GM18868 (cell line): ENCODE results near the gene LPP.
A peak's percentile ranks its signal among the peaks of the same experiment; 100 is the strongest.

Source experiments
- ATAC-seq: cut with Tn5 transposase; IDR thresholded peaks from one replicate; pipeline ENCODE4 v1.9.1; 2021; ENCODE audit warnings: mild to moderate bottlenecking, moderate library complexity; ENCODE audit not compliant: unreplicated experiment

The LPP gene

GRCh38 chr3:188323067-188323842 is 169.3 kb downstream of the LPP start:
- no peak for ATAC-seq

GRCh38 chr3:188326111-188326510 is 172.2 kb downstream of the LPP start:
- ATAC-seq: no peak

DNA sequence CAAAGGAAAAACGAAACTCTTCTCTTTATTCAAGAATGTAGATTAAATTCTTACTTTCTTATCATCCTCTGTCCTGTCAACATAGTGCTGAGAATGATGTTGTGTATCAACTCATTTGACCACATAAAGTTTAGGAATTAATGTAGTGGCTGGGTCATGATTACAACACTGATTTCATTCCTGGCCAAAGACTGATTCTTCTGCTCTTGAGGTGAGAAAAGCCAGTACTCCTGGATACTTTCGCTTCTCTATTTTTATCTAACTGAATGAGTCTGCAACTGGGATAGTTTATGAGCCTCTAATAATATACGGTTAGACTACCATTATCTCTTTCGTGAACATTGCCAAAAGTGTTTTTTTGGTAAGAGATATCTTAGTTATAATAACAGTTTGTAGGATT is 173.0 kb downstream of the LPP start:
- no peak for ATAC-seq

DNA sequence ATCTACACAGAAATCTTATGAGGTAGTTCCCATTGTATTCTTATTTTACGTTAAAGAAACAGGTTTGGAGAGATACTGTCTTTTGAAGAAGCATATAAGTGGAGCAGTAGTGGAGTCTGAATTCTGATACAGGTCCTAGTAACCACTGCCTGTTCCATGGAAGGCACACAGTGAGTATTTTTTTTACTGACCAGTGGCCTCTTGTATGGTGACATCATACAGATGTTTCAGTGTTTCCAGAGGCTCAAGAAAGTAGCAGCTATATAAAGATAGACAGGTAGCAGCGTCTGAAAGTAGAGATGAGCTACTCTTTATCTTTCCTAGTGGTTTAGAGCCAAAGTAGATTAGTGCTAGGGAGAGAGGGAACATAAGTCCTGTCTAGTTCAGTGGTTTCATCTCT is 173.5 kb downstream of the LPP start:
- ATAC-seq: no peak

DNA sequence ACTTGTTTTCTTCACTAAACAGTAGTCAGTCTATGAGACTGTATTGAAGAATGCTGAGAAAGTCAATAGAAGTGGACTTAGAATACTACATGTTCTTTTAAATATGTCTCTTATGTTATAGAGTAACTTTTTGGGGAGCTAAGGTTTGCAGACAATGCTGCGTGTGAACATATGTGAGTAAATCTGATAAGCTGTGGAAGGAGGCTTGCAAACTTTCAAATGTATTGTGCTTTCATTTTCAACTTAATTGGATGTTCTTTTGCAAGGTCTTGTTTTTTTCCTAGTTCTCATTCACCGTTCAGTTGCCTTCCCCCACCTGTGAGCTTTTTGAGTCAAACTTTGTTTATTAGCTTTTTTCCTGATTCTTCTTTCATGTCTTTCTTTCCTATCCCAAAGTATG is 176.2 kb downstream of the LPP start:
- no peak for ATAC-seq

- ATAC-seq: no peak
Measured at GRCh38 chr3:188331166-188331565, 177.2 kb downstream of the LPP start.

- no peak for ATAC-seq
Measured at GRCh38 chr3:188332085-188332484, 178.1 kb downstream of the LPP start.

DNA sequence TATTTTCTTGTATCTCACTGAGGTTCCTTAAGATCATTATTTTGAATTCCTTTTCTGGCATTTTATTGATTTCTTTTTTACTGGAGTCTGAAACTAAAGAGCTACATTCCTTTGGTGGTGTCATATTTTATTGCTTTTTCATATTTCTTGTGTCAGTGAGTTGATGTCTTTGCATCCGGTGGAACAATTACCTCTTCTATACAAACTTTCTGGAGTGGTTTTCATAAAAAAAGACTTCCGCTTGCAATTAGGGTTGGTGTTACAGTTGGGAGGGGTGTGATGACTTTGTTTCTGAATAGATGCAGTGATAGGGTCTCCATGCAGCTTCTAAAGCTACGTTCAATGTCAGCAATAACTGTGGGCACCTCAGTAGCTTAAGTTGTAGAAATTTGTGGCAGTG is 181.7 kb downstream of the LPP start:
- ATAC-seq: no peak

DNA sequence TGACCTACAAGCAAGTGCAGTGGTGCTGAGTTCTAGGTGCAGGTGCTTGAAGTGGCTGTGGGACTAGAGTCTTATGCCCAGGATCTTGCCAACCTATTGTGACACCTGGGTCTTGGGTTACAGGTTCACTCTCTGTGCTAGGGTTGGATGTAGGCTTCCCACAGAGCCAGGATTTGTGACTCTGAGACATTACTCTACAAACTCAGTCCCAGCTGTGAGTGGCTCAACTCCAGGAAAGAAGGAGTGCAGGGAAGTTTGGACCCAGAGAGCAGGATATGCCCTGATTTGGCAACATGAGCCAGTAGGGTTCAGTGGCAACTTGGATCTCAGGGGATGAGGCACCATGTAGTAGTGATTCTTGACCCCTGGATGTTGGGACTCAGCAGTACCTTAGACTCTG is 182.2 kb downstream of the LPP start:
- no peak for ATAC-seq

- no peak for ATAC-seq
Measured at GRCh38 chr3:188337232-188337631, 183.3 kb downstream of the LPP start.

- no peak for ATAC-seq
Measured at GRCh38 chr3:188338086-188338485, 184.1 kb downstream of the LPP start.

DNA sequence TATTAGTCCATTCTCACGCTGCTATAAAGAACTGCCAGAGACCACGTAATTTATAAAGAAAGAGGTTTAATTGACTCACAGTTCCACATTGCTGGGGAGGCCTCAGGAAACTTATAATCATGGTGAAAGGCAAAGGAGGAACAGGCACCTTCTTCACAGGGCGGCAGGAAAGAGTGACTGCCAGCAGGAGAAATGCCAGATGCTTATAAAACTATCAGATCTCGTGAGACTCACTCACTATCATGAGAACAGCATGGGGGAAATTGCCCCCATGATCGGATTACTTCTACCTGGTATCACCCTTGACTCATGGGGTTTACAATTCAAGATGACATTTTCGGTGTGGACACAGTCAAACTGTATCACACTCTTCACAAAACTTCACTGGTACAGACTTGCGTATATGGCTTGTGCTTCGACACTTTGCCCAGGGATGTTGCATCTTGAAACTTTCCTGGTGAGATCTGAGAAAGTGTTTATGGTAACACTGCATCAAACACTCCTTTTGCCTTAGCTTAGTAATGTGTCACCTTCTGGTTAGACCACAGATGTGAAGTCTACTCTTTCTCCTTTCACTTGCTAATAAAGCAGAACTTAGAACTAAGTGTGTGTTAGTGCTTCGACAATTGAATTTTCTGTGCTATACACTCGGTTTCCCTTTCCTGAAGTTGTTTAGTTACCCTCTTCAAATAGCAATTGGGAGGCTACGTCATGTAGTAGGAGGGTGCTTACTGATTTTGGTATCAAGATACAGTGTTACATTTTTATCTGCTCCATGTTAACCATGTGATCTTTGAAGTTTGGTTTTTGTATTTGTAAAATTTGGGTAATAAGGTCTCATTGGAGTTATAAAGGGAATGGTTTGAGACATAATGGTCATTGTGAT is 185.7 kb downstream of the LPP start:
- peak; percentile 84 for ATAC-seq

- ATAC-seq: no peak
Measured at GRCh38 chr3:188341501-188341900, 187.5 kb downstream of the LPP start.

- no peak for ATAC-seq
Measured at GRCh38 chr3:188342991-188343732, 189.2 kb downstream of the LPP start.

DNA sequence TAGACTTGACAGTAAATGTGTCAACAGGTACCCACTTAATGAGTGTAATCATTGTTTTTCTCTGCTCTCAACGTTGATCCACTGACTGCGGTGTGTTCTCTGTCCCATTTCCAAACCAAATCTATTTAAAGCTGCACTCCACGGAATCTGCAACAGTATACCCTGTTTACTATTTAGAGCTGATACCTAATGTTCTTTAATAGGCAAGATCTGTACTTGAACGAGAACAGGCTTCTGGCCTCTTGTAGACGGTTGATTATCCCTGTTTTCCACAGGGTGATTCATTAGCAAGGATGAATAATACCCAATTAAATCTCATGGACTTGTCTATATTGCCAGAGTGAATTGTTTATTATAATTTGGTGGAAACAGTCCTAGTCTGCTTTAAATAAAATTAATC is 189.9 kb downstream of the LPP start:
- ATAC-seq: no peak

DNA sequence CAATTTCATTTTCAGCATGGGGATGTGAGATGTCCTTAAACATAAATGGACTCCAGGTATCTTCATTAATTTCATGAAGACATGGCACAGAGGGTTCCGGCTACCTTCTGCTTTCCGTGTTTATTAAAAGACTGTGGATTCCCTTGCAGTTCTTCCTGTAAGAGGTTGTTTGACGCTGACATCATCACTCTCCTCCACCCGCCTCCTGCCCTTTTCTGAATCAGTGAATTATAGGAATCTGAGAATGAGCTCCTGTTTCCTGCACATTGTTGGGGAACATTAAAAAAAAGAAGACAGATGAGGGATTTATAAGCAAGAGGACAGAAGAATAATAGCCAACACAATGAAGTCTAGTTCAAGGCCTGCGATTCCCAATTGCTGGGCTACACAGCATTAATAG is 191.3 kb downstream of the LPP start:
- no peak for ATAC-seq

- no peak for ATAC-seq
Measured at GRCh38 chr3:188348435-188349244, 194.7 kb downstream of the LPP start.

DNA sequence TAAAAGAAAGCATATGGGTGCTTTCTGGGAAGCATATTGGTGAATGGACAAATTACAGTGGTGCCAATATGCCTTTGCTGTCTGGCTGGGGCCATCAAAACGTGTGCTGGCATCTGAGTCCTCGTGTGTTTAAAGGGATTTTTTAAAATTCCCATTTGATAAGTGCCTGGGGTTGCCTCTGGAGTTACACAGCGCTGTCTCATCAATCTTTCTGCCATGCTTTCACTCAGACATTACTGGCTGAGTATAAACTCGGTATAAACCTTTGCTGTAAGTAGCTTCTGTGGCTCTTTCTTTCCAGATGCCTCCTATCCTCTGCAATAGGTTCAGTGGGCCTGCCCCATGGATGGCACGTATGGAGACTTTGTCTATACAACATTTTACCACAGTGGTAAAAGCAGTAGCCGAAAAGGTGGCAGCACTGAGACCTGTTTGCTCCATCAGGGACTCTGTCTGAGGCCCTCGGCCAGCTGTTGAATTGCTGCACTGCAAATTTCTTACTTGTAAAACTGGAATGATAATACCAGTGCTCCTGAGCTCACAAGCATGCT is 195.5 kb downstream of the LPP start:
- no peak for ATAC-seq

DNA sequence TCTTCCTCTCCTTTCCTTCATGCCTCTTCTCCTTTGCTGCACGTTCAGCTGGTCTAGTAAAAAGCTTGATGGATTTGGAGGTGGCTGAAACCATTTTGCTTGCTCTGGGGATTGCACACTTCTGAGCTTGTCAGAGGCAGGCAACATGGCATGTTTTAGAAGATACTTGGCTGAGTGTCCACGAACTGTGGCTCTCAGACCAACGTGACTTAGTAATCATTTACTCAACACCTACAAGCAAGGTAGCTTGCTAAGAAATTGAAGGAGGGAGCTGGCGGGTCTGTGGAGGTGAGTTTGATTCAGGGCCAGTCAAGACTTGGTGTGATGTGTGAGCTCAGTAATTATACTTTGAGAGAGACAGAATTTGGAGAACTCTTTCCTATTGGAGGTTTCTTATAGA is 196.0 kb downstream of the LPP start:
- ATAC-seq: no peak

- no peak for ATAC-seq
Measured at GRCh38 chr3:188350961-188351360, 197.0 kb downstream of the LPP start.
